Right lung (tissue), 10 donors: ENCODE results near the gene TFAP2A. TPM values are rescaled to one million over a fixed set of nuclear protein-coding genes. Genes with fewer than 3 reads are reported as not detected.

Experiments
- DNase-seq, 2 donors: peaks; one replicate each; pipeline ENCODE4 v3.0.0-alpha.2; 2013
- long read RNA-seq, 8 donors: transcript quantifications; one replicate each; lab custom pipeline, GENCODE V29; 2026
- polyA plus RNA-seq, 5 donors: library from polyadenylated mRNA; unstranded; fragments of 120-200 nt; gene quantifications; one replicate each; pipeline versions ENCODE4 v1.2.1 to v1.2.3, GENCODE V29; 2013; ENCODE audit warnings: inconsistent platforms in 1 of 5, low replicate concordance in 1 of 5; ENCODE audit not compliant: insufficient read length in 5 of 5, insufficient read depth in 1 of 5

The TFAP2A gene
- under 1 TPM; 0.23 to 0.45 (median 0.36) TPM for polyA plus RNA-seq
- long read RNA-seq, donor 1, partial matches to known transcripts: 0 of 1 reads
- long read RNA-seq, donor 1, other reads (novel, unspliced or antisense): 0 of 1 reads
- long read RNA-seq, donor 2: 0 reads
- long read RNA-seq, donor 3: 0 reads
- long read RNA-seq, donor 4: 0 reads
- long read RNA-seq, donor 5: 0 reads
- long read RNA-seq, donor 6: 0 reads
- long read RNA-seq, donor 7: 0 reads
- long read RNA-seq, donor 8: 0 reads

DNA sequence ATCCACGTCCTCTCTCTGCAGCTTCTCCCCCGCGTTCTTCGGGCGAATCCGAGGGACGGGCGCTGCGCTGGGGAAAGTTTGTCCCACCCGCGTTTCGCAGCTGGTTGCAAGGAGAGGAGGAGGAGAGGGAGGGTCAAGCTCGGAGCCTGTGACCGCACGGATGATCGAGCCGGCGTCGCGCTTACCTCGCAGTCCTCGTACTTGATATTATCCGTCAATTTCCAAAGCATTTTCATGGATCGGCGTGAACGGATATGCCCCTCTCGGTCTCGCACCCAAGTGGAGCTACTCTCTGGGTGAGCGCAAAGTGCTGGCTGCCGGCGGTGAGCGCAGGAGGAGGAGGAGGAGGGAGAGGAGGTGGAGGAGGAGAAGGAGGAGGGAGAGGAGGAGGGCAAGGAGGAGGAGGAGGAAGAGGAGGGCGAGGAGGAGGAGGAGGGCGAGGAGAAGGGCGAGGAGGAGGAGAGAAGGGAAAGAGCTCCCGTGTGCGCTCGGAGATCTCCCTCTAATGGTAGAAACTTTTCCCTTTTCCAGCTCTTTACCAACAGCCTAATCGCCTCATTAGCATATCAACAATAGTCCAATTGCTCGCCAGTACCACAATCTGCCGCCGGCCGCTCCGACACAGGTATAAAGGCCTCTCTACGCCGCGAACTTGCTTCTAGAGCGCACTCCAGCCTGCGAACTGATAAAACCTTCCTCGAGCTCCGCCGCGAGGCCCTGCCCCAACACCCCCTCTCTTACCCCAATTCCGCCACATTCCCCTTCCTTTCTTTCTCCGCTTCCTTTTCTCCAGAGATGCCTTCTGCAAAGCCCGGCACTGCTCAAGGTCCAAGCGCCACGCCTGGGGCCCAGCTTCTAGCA lies at the start of gene TFAP2A:
TSS of gene TFAP2A (minus strand) at position 319 of the 861 bp plus-strand sequence. CDS start at position 236, 83 bp downstream.
- DNase-seq: no peak

DNA sequence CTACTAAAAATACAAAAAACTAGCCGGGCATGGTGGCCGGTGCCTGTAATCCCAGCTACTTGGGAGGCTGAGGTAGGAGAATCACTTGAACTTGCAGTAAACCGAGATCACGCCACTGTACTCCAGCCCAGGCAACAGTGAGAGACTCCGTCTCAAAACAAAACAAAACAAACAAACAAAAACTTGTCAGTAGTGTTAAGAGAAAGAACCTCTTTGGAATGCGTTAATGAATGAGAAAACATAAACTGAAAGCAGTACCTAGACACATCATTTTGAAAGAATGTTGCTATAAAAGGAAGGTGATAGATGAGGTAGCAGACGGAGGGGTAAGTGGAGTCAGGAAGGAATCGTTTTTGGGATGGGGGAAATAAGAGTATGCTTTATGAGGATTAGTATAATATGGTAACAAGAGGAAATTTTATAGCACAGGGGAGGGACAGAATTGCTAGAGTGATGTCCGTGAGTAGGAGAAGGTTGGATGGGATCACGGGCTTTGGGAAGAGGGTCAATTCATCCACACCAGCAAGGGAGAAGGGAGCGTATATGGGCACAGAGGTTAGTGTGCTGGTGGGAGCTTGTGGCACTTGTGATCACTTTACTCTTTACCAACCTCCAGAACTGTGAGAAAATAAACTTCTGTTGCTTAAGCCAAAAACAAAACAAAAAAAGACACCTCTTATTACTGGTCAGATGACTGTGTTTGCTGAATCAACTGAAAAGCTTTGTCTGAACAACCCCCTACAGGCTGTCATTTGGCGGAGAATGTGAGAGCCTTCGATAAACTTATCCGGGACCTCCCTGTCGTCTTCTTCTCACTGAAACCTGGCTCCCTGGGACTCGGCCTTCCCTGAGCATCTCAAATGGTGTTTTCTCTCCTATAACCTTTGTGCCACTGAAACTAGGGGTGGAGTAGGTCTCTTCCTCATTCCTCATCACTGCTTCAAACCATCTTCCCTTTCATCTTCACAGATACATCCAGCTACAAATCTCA lies 48.9 kb upstream of the TFAP2A start:
- DNase-seq: no peak

DNA sequence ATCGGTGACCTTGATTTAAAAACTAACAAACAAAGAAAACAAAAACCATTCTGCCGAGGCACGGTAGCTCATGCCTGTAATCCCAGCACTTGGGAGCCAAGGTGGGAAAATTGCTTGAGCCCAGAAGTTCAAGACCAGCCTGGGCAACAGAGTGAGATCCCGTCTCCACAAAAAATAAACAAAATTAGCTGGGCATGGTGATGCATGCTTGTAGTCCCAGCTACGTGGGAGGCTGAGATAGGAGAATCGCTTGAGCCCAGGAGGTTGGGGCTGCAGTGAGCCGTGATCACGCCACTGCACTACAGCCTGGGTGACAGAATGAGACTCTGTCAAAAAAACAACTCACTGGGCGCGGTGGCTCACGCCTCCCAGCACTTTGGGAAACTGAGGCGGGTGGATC lies 48.2 kb upstream of the TFAP2A start:
- no peak for DNase-seq

DNA sequence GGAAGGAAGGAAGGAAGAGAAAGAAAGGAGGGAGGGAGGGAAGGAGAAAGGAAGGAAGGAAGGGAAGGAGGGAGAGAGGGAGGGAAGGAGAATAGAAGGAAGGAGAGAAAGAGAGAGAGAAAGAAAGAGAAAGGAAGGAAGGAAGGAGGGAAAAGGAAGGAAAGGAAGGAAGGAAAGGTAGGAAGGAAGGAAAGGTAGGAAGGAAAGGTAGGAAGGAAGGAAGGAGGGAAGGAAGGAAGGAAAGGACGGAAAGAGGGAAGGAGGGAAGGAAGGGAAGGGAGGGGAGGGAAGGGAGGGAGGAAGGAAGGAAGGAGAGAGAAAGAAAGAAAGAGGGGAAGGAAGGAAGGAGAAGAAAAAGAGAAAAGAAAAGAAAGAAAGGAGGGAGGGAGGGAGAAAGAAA lies 47.0 kb upstream of the TFAP2A start:
- no peak for DNase-seq

DNA sequence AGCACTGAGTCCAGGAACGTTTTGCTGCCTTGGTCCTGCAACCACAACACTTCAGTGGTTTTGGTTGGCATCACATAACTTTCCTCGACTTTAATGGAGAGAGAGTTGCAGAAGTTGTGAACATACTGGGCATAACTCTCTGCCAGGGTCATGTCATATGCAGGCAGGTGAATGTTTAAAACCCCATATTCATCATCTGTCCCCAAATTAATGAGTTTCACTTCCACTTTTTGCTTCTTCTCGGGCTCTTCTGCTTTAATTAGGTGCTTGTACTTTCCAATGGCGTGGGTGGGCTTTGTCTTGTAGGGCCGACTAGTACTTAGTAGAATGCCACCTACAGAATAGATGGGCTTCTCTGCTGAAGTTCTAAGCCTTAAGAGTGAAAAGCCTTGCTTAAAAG lies 45.2 kb upstream of the TFAP2A start:
- DNase-seq: no peak

DNA sequence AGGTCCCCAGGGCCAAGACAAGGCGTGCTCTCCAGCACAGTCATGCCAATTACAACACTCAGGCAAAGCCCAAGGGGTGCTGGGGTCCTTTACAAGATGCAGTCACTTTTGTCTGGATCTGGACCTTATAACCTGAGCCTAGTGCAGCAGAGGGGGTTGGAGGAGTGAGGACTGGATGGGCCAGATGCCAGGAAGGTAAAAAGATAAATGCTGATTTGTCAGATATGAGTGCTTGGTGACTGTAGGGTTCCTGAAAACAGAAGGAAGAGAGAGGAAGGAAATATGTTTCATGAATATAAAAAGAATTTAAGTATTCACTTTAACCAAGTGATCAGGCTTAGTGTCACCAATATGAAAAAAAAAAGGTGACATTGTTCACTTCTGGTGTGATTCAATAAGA lies 43.4 kb upstream of the TFAP2A start:
- DNase-seq: no peak

DNA sequence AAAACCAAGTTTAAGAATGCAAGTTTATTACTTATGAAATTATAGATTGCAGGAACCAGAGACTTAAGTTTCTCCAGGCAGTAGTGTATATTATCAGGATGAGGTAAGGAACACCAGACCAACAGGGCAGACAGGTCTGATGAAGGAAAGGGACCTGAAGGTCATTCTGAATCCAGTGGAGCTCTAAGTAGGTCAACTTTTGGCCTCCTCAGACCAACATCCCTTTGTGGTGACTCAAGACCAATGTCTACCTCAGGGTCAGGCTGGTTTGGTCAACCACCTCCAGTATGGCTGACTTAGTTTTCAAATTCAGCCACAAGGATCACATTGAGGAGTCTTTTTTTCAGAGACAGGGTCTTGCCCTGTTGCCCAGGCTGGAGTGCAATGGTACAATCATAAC lies 38.7 kb upstream of the TFAP2A start:
- DNase-seq: no peak

DNA sequence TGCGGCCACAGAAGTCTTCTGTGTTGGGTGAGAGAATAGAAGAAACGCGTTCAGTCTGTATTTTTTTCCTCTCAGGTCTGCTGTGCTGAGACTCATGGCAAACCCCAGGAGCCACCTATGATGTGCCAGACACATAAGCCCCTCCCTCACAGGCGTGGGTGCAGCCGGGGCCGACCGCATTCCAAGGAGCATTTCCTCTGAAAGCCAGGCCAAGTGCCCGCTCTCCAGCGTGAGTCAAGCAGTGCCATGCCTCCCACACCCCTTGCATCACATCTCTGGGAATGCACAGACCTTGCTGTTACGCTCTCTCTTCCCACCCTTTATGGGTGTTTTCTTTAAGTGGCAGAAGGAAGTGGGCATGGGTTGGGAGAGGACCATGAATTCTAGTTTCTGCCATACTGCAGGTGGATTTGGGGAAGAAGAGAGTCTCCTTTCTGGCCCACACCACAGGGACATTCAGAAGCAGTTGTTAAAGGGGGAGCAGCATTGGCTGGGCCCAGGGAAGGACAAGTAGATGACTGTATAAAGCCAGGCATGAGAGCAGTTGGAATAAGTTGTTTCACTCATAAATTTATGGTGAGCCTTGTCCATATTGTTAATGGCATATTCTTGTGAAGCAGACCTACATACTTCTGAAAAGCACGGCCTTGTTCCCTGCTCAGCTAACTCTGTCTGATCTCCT lies 37.1 kb upstream of the TFAP2A start:
- peak; percentile 33 to 45 for DNase-seq

DNA sequence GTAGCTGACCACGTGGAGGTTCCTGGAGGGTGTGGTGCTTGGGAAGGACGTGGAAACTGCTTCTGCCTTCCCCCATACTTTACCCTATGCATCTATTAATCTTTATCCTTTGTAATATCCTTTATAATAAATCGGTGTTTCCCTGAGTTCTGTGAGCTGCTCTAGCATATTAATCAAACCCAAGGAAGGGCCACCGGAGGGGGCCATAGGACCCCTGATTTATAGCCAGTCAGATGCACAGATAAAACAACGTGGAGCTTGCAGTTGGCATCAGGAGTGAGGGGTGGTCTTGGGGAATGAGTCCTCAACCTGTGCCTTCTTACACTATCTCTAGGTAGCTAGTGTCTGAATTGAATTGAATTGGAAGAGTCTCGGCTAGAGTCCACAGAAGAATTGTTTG lies 36.5 kb upstream of the TFAP2A start:
- DNase-seq: no peak

DNA sequence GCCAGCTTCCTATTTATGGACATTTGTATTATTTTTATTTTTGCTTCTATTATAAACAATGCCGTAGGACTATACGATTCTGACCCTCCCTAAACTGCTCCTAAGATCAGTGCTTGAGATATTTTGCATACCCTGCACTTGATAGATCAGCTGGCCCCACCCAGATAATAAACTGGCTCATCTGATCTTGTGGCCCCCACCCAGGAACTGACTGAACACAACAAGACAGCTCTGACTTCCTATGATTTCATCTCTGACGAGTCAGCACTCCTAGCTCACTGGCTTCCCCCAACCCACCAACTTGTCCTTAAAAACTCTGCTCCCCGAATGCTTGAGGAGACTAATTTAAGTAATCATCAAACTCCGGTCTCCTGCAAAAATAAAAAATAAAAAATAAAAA lies 34.9 kb upstream of the TFAP2A start:
- DNase-seq: no peak

DNA sequence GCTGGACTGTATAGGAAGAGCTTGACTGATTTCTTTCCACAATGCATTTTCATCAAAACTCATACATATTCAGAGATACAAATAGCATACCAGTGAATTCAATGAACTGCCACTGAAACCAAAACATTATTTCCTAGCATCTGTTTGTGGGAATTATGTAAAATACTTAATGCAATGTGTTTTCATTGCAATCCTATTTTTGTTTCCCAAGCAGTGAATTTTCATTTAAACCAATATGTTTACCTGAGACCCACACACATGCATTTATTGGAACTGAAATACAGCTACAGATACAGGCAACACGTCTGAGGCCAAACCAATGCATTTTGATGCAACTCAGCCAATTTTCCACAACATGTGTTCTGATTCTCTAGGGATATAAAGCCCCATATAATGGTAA lies 33.2 kb upstream of the TFAP2A start:
- no peak for DNase-seq

DNA sequence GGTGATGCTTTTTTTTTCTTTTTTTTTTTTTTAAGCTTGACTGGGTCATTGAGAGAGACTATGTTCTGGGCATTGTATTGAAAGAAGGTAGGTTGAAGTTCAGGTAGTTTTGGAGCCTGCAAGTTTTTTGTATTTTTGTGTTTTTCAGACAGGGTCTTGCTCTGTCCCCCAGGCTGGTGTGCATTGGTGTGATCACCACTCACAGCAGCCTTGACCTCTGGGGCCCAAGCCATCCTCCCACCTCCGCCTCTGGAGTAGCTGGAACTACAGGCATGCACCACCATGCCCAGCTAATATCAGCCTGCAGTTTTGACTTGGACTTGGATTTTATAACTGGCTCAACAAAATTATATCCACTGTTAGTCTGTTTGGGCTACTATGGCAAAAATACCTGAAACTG lies 31.7 kb upstream of the TFAP2A start:
- no peak for DNase-seq

DNA sequence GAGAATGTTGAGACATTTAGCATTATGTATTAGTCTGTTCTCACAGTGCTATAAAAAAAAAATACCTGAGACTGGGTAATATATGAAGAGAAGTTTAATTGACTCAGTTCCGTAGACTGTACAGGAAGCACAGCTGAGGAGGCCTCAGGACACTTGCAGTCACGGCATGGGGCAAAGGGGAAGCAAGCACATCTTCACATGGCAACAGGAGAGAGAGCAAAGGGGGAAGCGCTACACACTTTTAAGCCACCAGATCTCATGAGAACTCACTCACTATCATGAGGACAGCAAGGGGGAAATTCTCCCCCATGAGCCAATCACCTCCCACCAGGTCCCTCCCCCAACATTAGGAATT lies 26.8 kb upstream of the TFAP2A start:
- no peak for DNase-seq

DNA sequence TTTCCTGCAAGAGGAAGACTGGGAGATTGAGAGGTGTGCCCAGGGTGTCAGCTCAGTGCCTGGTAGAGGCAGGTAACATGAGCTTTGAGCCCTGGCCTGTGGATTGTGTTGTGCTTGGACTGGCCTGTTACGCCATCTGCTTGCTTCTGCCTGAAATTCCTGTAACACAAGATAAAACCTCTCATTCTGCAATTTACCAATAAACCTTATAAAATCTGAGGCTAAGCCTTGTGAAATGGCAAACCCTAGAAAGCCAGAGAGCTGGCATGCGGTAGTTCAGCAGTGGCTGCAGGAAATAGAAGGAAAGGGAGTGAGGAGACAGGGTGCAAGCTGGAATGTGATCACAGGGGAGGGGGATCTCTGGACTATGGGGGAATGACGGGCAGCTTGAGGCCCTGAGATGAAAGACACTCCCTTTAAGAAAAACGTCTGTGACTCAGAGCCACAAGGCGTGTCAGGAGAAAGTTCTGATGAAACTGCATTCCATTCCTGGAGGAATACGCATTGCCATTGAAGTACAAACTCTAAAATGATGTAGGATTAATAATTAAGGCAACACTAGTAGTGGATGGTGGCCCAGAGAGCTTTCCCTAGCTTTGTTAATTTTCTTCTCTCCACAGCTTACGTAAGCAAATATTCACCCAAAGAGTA lies 26.3 kb upstream of the TFAP2A start:
- no peak for DNase-seq

DNA sequence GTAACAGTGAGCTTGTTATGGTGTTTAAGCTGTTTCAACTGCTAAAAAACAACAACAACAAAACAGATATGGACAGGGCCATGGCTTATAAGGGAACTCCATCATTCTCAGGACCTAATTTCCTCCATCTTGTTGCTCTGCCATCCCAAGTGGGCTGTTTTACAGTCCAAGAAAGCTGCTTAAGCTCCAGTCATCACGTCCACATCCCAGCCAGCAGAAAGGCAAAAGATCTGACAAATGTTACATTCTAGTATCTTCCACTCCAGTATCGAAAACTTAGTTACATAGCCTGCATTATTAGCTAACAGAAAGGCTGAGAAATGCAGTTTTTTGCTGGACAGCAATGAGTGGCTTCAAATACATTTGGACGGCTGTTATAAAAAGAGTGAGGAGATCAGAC lies 23.0 kb upstream of the TFAP2A start:
- no peak for DNase-seq

DNA sequence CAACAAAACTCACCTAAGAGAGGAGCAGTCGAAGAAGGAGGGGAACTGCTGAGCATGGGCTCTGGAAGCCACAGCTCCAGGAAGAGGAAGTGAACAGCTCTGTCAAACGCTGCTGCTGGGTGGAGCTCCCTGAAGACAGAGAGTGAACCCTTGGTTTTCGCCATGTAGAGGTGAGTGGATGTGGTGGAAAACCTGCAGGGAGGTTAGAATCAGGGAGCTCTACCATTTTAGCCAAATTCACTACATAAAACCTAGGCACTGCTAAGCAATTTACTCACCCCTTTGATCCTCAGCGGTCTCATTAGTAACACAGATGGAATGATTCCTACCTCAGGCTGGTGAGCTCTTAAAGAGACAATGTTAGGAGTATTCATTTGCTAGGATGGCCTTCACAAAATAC lies 19.4 kb upstream of the TFAP2A start:
- DNase-seq: no peak

DNA sequence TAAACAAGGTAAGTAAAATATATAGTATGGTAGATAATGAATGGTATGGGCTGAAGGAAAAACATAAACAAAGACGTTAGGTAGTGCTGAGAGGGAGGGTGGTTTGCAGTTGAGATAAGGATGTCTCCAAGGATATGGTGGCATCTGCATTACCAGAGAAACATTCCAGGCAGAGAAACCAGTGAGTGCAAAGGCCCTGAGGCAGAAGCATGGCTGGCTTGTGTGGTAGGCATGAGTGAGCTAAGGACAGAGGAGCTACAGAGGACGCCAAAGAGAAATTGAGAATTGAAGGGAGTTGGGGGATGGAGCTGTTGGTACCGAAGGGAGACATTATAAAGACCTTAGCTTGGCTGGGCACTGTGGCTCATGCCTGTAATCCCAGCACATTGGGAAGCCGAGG lies 18.4 kb upstream of the TFAP2A start:
- no peak for DNase-seq

DNA sequence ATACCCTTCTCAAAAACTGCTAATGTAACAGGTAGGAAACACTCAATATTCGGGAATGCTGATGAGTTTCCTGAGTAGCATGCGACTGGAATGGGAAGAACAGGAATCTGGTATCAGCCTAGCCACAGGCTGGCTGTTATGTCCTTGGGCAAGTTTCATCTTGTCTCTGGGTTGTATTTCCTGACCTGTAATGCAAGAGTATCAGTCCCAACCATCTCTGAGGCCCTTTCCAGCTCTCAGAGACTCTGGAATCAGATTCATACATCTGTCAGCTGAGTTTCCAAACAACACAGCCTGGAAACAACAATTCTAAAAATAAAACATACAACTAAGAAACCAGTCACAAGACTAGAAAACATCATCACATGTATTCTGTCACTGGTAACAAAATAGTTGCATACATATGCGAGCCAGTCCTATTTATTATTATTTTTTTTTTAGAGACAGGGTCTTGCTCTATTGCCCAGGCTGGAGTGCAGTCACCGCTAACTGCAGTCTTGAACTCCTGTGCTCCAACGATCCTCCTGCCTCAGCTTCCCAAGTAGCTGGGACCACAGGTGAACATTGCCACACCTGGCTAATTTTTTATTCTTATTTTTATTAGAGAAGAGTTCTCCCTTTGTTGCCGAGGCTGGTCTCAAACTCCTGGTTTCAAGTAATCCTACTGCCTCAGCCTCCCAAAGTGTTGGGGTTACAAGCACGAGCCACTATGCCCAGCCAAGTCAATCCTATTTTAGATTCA lies 16.7 kb upstream of the TFAP2A start:
- no peak for DNase-seq

DNA sequence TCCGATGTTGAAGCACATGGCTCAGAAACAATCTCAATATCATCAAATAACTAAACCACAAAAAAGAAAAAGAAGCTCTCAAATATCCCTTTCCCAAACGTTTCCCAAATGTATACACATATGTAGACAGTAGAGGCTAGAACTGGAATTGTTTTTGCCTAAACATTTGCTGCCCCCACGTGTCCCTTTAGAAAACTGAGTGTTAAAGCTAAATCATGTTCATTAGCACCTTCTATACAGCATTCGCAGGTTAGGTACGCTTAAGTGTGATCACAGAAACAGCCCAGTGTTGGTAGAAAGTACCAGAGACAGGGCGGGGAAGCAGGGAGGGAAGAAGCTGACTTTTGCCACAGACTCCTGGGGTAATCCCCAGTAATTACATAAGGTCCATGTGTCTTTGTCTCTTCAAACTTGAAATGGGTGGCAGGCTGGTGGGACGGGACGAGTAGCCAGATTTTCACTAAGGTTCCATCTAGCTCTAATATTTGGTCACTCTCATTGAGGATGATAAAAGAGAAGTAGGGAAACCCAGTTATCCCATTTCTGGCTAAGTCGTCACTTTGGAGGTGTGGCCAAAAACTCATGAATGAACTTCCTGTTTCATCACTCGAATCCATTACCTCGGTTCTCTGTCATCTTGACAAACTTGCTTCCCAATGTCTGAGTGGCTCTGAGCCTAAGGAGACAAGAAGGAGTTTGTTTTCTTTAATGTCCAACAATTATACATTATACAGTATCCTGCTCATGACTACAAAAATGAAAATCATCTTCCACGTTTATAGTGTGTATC lies 15.0 kb upstream of the TFAP2A start:
- DNase-seq: no peak
